Measurements from ENCODE around the gene SCNN1B. TPM values are rescaled to one million over a fixed set of nuclear protein-coding genes. Genes with fewer than 3 reads are reported as not detected.
"Not testable (repeated sequence)": the region's sequence is repeated elsewhere in the genome, so short reads cannot be mapped to it uniquely, and the experiment has no call there.

The SCNN1B gene
- total RNA-seq, 4 donors from 2014 or later, result 0.66 to 2.7 (median 2.2) TPM

DNA sequence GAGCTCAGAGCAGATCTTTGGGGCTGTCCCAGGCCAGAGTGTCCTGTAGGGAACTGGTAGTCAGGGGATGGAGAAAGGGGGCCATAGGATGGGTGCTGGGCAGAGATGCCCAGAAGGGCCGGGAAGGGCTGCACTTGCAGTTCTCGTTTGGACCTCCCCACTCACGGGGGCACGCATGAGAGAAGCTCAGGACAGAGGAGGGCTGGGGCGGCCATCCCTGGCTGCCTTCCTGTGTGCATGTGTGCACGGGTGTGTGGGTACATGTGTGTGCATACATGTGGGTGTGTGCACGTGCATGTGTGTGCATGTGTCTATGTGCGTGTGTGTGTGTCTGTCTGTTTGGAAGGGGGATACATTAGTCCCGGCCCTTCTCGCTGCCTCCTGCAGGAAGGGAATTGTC, 77.6 kb downstream of the SCNN1B start:
- WGBS, 2 donors, result 68 to 83% methylated on average over 7 to 10 of the region's 10 CpGs
- H3K36me3 ChIP-seq, result peaks cover 0 to under 1% (median 0%) of the 10 kb centered on the region in 3 donors
- no peak for DNase-seq (ENCODE audit: low spot score in 2 of 2)
- no peaks in the 10 kb centered on the region for H3K27me3 ChIP-seq
- no peak for TF ChIP-seq POLR2A (IDR thresholded peaks at IDR 0.05)
- no peak for TF ChIP-seq EP300 (IDR thresholded peaks at IDR 0.05)
- TF ChIP-seq, protein P1, sequence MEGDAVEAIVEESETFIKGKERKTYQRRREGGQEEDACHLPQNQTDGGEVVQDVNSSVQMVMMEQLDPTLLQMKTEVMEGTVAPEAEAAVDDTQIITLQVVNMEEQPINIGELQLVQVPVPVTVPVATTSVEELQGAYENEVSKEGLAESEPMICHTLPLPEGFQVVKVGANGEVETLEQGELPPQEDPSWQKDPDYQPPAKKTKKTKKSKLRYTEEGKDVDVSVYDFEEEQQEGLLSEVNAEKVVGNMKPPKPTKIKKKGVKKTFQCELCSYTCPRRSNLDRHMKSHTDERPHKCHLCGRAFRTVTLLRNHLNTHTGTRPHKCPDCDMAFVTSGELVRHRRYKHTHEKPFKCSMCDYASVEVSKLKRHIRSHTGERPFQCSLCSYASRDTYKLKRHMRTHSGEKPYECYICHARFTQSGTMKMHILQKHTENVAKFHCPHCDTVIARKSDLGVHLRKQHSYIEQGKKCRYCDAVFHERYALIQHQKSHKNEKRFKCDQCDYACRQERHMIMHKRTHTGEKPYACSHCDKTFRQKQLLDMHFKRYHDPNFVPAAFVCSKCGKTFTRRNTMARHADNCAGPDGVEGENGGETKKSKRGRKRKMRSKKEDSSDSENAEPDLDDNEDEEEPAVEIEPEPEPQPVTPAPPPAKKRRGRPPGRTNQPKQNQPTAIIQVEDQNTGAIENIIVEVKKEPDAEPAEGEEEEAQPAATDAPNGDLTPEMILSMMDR (IDR thresholded peaks at IDR 0.05), result no peak
- no peak overlapping the region for H3K27ac ChIP-seq
- no peaks in the 10 kb centered on the region for H3K4me1 ChIP-seq
- no peaks in the 10 kb centered on the region for H3K9me3 ChIP-seq
- no peak overlapping the region for H3K4me3 ChIP-seq

DNA sequence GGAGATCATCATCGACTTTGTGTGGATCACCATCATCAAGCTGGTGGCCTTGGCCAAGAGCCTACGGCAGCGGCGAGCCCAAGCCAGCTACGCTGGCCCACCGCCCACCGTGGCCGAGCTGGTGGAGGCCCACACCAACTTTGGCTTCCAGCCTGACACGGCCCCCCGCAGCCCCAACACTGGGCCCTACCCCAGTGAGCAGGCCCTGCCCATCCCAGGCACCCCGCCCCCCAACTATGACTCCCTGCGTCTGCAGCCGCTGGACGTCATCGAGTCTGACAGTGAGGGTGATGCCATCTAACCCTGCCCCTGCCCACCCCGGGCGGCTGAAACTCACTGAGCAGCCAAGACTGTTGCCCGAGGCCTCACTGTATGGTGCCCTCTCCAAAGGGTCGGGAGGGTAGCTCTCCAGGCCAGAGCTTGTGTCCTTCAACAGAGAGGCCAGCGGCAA, 78.4 kb downstream of the SCNN1B start:
- no peaks in the 10 kb centered on the region for H3K4me1 ChIP-seq
- no peaks in the 10 kb centered on the region for H3K9me3 ChIP-seq
- no peak for DNase-seq (ENCODE audit: low spot score in 2 of 2)
- H3K27me3 ChIP-seq, result no peaks in the 10 kb centered on the region
- no peak overlapping the region for H3K27ac ChIP-seq
- H3K4me3 ChIP-seq, result no peak overlapping the region
- 94 to 96% methylated on average over 13 to 14 of the region's 20 CpGs for WGBS, 2 donors
- TF ChIP-seq, protein P1 (IDR thresholded peaks at IDR 0.05), result no peak
- no peak for TF ChIP-seq POLR2A (IDR thresholded peaks at IDR 0.05)
- TF ChIP-seq EP300 (IDR thresholded peaks at IDR 0.05), result no peak
- H3K36me3 ChIP-seq, result peaks cover 0 to 9% (median 0%) of the 10 kb centered on the region in 3 donors

DNA sequence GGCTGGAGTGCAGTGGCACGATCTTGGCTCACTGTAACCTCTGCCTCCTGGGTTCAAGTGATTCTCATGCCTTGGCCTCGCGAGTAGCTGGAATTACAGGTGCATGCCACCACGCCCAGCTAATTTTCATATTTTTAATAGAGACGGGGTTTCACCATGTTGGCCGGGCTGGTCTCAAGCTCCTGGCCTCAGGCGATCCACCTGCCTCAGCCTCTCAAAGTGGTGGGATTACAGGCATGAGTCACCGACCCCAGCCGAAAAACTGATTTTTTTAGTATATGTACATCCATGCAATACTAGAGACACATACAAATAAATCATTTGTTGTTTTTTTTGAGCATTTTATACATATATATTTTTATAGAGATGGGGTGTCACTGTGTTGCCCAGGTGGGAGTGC, 79.6 kb downstream of the SCNN1B start:
- H3K27ac ChIP-seq; H3K4me3 ChIP-seq; H3K27me3 ChIP-seq; H3K4me1 ChIP-seq; DNase-seq (ENCODE audit: low spot score in 2 of 2); H3K9me3 ChIP-seq: not testable (repeated sequence)
- peaks cover 0 to 21% (median 0%) of the 10 kb centered on the region in 3 donors for H3K36me3 ChIP-seq
- WGBS, 2 donors, result 91 to 94% methylated on average over 9 of the region's 9 CpGs

DNA sequence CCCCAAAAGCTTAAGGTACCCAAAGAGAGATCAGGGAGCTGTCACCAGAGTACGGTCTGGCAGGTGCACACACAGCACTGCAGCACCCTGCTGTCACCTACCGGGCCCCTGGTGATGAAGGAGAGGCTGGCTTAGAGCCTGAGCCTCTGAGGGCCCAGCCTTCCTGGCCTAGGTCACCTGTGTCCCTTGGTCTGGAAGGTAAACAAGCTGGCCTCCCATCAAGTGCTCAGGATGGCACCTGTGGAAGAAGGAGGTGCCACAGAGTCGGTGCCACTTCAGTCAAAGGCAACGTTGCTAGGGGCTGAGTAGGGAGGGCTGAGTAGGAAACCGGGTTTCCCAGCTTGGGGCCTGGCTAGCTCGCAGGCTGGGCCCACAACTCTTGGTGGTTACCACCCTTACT, 80.2 kb downstream of the SCNN1B start:
- Histone ChIP-seq H3K36me3 (peaks cover 0 to 21% (median 0%) of the 10 kb centered on the region in 3 donors), H3K4me1 (no peaks in the 10 kb centered on the region), H3K4me3 (no peak overlapping the region), H3K27ac (no peak overlapping the region), H3K27me3 (no peaks in the 10 kb centered on the region), H3K9me3 (no peaks in the 10 kb centered on the region)
- WGBS, 2 donors, result 80 to 85% methylated on average over 6 of the region's 6 CpGs
- TF ChIP-seq, protein P1 (IDR thresholded peaks at IDR 0.05), result no peak
- no peak for TF ChIP-seq POLR2A (IDR thresholded peaks at IDR 0.05)
- TF ChIP-seq EP300 (IDR thresholded peaks at IDR 0.05), result no peak
- no peak for DNase-seq (ENCODE audit: low spot score in 2 of 2)

DNA sequence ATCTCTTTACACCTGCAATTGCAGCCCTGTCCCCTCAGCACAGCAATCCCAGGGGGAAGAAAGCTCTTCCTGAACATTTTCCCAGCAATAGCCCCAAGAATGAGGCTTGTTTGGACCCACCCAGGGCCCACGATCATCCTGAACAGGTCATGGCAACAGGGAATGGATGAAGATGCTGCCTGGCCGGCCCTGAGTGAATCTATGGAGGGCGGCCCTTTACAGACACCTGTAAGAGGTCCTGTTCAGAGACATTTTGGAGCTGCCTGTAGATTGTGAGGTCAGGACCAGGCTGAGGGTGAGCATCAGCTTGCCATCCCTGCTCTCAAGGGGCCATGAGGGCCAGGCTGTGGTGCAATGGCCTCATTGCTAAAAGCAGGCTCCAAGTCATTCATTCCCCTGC, 81.8 kb downstream of the SCNN1B start:
- no peak for DNase-seq (ENCODE audit: low spot score in 2 of 2)

More for the DNA sequence above, 81.8 kb downstream of the SCNN1B start:
- WGBS, 2 donors, result 80 to 88% methylated on average over 2 to 3 of the region's 3 CpGs
- TF ChIP-seq POLR2A (IDR thresholded peaks at IDR 0.05) (no peak), EP300 (IDR thresholded peaks at IDR 0.05) (no peak)
- TF ChIP-seq, protein P1 (IDR thresholded peaks at IDR 0.05), result no peak
- Histone ChIP-seq H3K9me3 (no peaks in the 10 kb centered on the region), H3K27me3 (no peaks in the 10 kb centered on the region), H3K4me3 (no peak overlapping the region), H3K36me3 (peaks cover 0 to 37% (median 0%) of the 10 kb centered on the region in 3 donors), H3K4me1 (no peaks in the 10 kb centered on the region), H3K27ac (no peak overlapping the region)

All from tibial nerve (tissue), 4 donors.